GM23338 (cell line): ENCODE measurements around the gene KCNK10. TPM values are rescaled to one million over a fixed set of nuclear protein-coding genes. Genes with fewer than 3 reads are reported as not detected.

Experiments
- ATAC-seq: fragments of 200-7000 bp; cut with Tn5 transposase; 3 replicates; pipeline ENCODE4 v1.9.1; 2020
- DNase-seq: peaks from one replicate; pipeline ENCODE4 v3.0.0-alpha.2; 2015; ENCODE audit warnings: low spot score
- H2AFZ ChIP-seq: fragments of 200-600 bp; sonication (generic); 2 replicates; pipeline ENCODE4 v1.8.0; 2016; ENCODE audit warnings: antibody characterized with exemption, mild to moderate bottlenecking, moderate library complexity
- H3F3A ChIP-seq: fragments of 200-600 bp; sonication (generic); replicated peaks from 2 replicates; pipeline ENCODE4 v1.8.0; 2017; ENCODE audit warnings: antibody characterized with exemption, mixed run types, low read depth
- H3K27ac ChIP-seq: fragments of 200-600 bp; sonication (generic); 2 replicates; pipeline ENCODE4 v1.6.1; 2016; ENCODE audit warnings: low read depth
- H3K27me3 ChIP-seq: fragments of 200-600 bp; sonication (generic); 2 replicates; pipeline ENCODE4 v1.8.0; 2016; ENCODE audit warnings: mild to moderate bottlenecking, mixed run types, moderate library complexity; ENCODE audit not compliant: insufficient read depth
- H3K36me3 ChIP-seq: fragments of 200-600 bp; sonication (generic); 2 replicates; pipeline ENCODE4 v1.8.0; 2016; ENCODE audit warnings: mild to moderate bottlenecking; ENCODE audit not compliant: insufficient read depth
- H3K4me1 ChIP-seq: fragments of 200-600 bp; sonication (generic); 2 replicates; pipeline ENCODE4 v1.8.0; 2016; ENCODE audit warnings: mild to moderate bottlenecking, moderate library complexity; ENCODE audit not compliant: insufficient read depth
- H3K4me2 ChIP-seq: fragments of 200-600 bp; sonication (generic); 2 replicates; pipeline ENCODE4 v1.7.1; 2017; ENCODE audit warnings: mixed run types
- H3K4me3 ChIP-seq: fragments of 200-600 bp; sonication (generic); 2 replicates; pipeline ENCODE4 v1.6.1; 2016; ENCODE audit warnings: mixed run types
- H3K79me2 ChIP-seq: fragments of 200-600 bp; sonication (generic); replicated peaks from 2 replicates; pipeline ENCODE4 v1.8.0; 2017; ENCODE audit warnings: mild to moderate bottlenecking; ENCODE audit not compliant: insufficient read depth
- H3K9me2 ChIP-seq: fragments of 200-600 bp; sonication (generic); 2 replicates; pipeline ENCODE4 v1.8.0; 2017; ENCODE audit not compliant: insufficient read depth
- H4K20me1 ChIP-seq: fragments of 200-600 bp; sonication (generic); replicated peaks from 2 replicates; pipeline ENCODE4 v1.8.0; 2017; ENCODE audit warnings: mild to moderate bottlenecking; ENCODE audit not compliant: insufficient read depth
- H3K27ac Mint-ChIP-seq: 2 replicates; pipeline ENCODE4 v1.8.0; 2020; ENCODE audit warnings: inconsistent platforms, mild to moderate bottlenecking, moderate library complexity, mixed read lengths
- H3K27me3 Mint-ChIP-seq: 3 replicates; pipeline ENCODE4 v1.8.0; 2022; ENCODE audit warnings: low read depth, mild to moderate bottlenecking, moderate library complexity, mixed read lengths, inconsistent platforms; ENCODE audit not compliant: insufficient read depth, poor library complexity
- H3K36me3 Mint-ChIP-seq: 3 replicates; pipeline ENCODE4 v1.8.0; 2021; ENCODE audit warnings: low read depth, mild to moderate bottlenecking, inconsistent platforms, moderate library complexity, mixed read lengths
- H3K4me1 Mint-ChIP-seq: 3 replicates; pipeline ENCODE4 v1.8.0; 2020; ENCODE audit warnings: mild to moderate bottlenecking, inconsistent platforms, mixed read lengths
- H3K4me3 Mint-ChIP-seq: 3 replicates; pipeline ENCODE4 v1.8.0; 2021; ENCODE audit warnings: moderate library complexity, mild to moderate bottlenecking, inconsistent platforms, mixed read lengths
- H3K9me3 Mint-ChIP-seq: 3 replicates; pipeline ENCODE4 v1.8.0; 2020; ENCODE audit warnings: moderate library complexity, mild to moderate bottlenecking, inconsistent platforms, mixed read lengths
- CREB1 ChIP-seq: fragments of 250-450 bp; sonication (Bioruptor Pico); IDR thresholded peaks from 2 replicates; pipeline ENCODE4 v1.5.0; 2020; ENCODE audit warnings: low read depth, mild to moderate bottlenecking, moderate library complexity
- CTCF ChIP-seq, 2 experiments: fragments of 200-600 bp in 1 of 2; sonication (generic) in 1 of 2; conservative IDR thresholded peaks; 2 replicates each; pipeline versions ENCODE4 v1.5.1 to v1.6.1; 2016 to 2017; ENCODE audit warnings: antibody characterized with exemption in 2 of 2, low read depth in 2 of 2, mild to moderate bottlenecking in 2 of 2, moderate library complexity in 1 of 2
- ETS1 ChIP-seq: IDR thresholded peaks from 2 replicates; pipeline ENCODE4 v1.6.1; 2016; ENCODE audit warnings: antibody characterized with exemption
- EZH2 ChIP-seq: fragments of 200-600 bp; sonication (generic); IDR thresholded peaks from one replicate; pipeline ENCODE4 v1.8.0; 2017; ENCODE audit warnings: antibody characterized with exemption, mild to moderate bottlenecking, low read depth; ENCODE audit not compliant: unreplicated experiment
- EZH2phosphoT487 ChIP-seq: fragments of 200-600 bp; sonication (generic); IDR thresholded peaks from one replicate; pipeline ENCODE4 v1.8.1; 2018; ENCODE audit warnings: antibody characterized with exemption; ENCODE audit not compliant: unreplicated experiment
- JUNB ChIP-seq: IDR thresholded peaks from one replicate; pipeline ENCODE4 v1.6.1; 2016; ENCODE audit warnings: antibody characterized with exemption; ENCODE audit not compliant: unreplicated experiment
- NANOG ChIP-seq: IDR thresholded peaks from 2 replicates; pipeline ENCODE4 v1.6.1; 2016; ENCODE audit warnings: antibody characterized with exemption, borderline replicate concordance
- POLR2AphosphoS5 ChIP-seq: IDR thresholded peaks from 2 replicates; pipeline ENCODE4 v1.6.1; 2016; ENCODE audit warnings: antibody characterized with exemption, low read depth
- REST ChIP-seq: IDR thresholded peaks from one replicate; pipeline ENCODE4 v1.6.1; 2018; ENCODE audit warnings: antibody characterized with exemption; ENCODE audit not compliant: unreplicated experiment
- STAT1 ChIP-seq: IDR thresholded peaks from one replicate; pipeline ENCODE4 v1.6.1; 2016; ENCODE audit warnings: antibody characterized with exemption; ENCODE audit not compliant: unreplicated experiment
- ZNF114 ChIP-seq: fragments of 250-450 bp; sonication (Bioruptor Pico); IDR thresholded peaks from 2 replicates; pipeline ENCODE4 v1.5.0; 2020; ENCODE audit warnings: mild to moderate bottlenecking, moderate library complexity
- ZNF331 ChIP-seq: fragments of 250-450 bp; sonication (Bioruptor Pico); IDR thresholded peaks from 2 replicates; pipeline ENCODE4 v1.5.0; 2020; ENCODE audit warnings: low read depth, mild to moderate bottlenecking, moderate library complexity
- ZNF462 ChIP-seq: fragments of 250-450 bp; sonication (Bioruptor Pico); IDR thresholded peaks from 2 replicates; pipeline ENCODE4 v1.5.0; 2020; ENCODE audit warnings: mild to moderate bottlenecking, moderate library complexity
- polyA plus RNA-seq: library from polyadenylated mRNA; unstranded; fragments of >200 nt; fragmentation: Nextera tagmentation; extraction: Ambion mirVana; gene quantifications from 2 replicates; pipeline ENCODE4 v1.2.1, GENCODE V29; 2016
- total RNA-seq: library from RNA; depleted of rRNA; stranded (reverse); fragments of >200 nt; shearing (Covaris generic); gene quantifications from 2 replicates; pipeline ENCODE4 v1.2.3, GENCODE V29; 2014

The KCNK10 gene
- total and polyA plus RNA-seq, 2 experiments from 2014 or later, result 0.29 to 1.0 TPM

GRCh38 chr14:88234442-88234841 lies 88.6 kb downstream of the KCNK10 start:
- Histone ChIP-seq H3K36me3 (no peaks in the 10 kb centered on the region), H3K9me2 (no peaks in the 10 kb centered on the region), H2AFZ (peak overlapping the region; percentile 24; the same call in 1 of the 2 replicates), H3K4me3 (no peak overlapping the region), H3K4me1 (peaks cover 5% of the 10 kb centered on the region; the same call in 1 of the 2 replicates), H3K27me3 (no peaks in the 10 kb centered on the region), H3K79me2 (no peaks in the 10 kb centered on the region), H3K27ac (no peak overlapping the region), H3F3A (no peaks in the 10 kb centered on the region), H4K20me1 (no peaks in the 10 kb centered on the region), H3K4me2 (no peak overlapping the region)
- peaks cover 2% of the 10 kb centered on the region for H3K27me3 Mint-ChIP-seq
- DNase-seq (peak; percentile 45), ATAC-seq (peak; percentile 82)
- H3K36me3 Mint-ChIP-seq, result peaks cover 5% of the 10 kb centered on the region; the same call in 2 of the 3 replicates
- no peak overlapping the region for H3K4me3 Mint-ChIP-seq
- TF ChIP-seq ZNF114 (CRISPR knock-in tag), result no peak
- no peak for TF ChIP-seq EZH2
- no peak for TF ChIP-seq NANOG
- no peak for TF ChIP-seq STAT1
- TF ChIP-seq ETS1, result no peak
- no peak for TF ChIP-seq EZH2phosphoT487
- TF ChIP-seq POLR2AphosphoS5, result no peak
- no peak for TF ChIP-seq ZNF462 (CRISPR knock-in tag)
- TF ChIP-seq JUNB, result no peak
- TF ChIP-seq CTCF (conservative IDR thresholded peaks at IDR 0.05; ENCODE audit: low read depth in 2 of 2), result no peak
- TF ChIP-seq CREB1 (CRISPR knock-in tag), result no peak
- TF ChIP-seq ZNF331 (CRISPR knock-in tag), result no peak
- TF ChIP-seq REST, result no peak
- no peak overlapping the region for H3K27ac Mint-ChIP-seq
- peaks cover 4% of the 10 kb centered on the region for H3K9me3 Mint-ChIP-seq
- H3K4me1 Mint-ChIP-seq, result peaks cover 7% of the 10 kb centered on the region; the same call in 2 of the 3 replicates
